D721Med (cell line): ENCODE results near the gene CPPED1.

ENCODE experiments used
- DNase-seq: peaks from one replicate; pipeline ENCODE4 v3.0.0; 2011; ENCODE audit warnings: low spot score; ENCODE audit not compliant: insufficient read length
- FAIRE-seq: peaks from 2 replicates; lab custom pipeline; 2011; peaks lifted over from hg19 to GRCh38; lab: Jason Lieb, UNC
- TF ChIP-seq, protein P1 (sequence below): IDR thresholded peaks from 2 replicates; pipeline ENCODE4 v1.5.1; 2012; ENCODE audit warnings: mild to moderate bottlenecking, control low read depth; ENCODE audit not compliant: insufficient read depth; ENCODE audit errors: missing control alignments

Gene CPPED1, protein sequence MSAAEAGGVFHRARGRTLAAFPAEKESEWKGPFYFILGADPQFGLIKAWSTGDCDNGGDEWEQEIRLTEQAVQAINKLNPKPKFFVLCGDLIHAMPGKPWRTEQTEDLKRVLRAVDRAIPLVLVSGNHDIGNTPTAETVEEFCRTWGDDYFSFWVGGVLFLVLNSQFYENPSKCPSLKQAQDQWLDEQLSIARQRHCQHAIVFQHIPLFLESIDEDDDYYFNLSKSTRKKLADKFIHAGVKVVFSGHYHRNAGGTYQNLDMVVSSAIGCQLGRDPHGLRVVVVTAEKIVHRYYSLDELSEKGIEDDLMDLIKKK

DNA sequence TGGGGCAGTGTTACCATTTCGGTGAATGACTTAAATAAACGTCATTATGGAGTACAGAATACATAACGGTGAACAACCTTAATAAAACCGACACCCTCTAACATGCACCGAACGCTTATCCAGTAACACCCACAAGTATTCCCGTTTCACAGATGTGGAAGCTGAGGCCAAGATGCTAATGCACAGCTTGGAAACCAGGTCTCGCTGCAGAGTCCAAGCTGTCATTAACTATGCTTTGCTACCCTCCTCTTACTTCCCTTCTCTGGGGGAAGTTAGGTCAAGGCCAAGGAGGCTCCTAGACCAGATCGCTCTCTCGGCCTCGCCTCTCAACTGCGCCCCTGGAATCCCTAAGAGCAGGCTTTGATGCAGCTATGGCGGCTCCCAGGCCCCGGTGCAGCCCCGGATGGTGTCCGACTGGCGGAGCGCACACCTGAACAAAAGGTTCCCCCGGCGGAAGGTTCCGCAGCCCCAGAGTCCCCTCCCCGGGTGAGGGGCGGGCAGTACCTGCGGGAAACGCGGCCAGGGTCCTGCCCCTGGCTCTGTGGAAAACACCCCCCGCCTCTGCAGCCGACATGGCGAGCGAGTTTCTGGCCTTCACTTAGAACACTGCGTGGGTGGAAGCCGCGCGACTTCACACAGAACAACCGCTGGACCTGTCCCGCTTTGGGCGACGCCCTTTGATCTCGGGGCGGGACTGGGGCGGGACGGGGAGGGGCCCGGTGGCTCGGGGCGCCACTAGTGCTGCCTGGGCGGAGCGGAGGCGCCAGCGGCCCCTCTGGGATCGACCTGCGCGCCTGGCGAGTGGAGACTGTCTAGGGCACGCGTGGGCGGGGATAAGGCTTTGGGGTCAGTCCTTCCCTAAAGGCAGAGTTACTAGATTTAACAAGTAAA is at the start of gene CPPED1:
TSS of gene CPPED1 (minus strand) at position 685 of the 891 bp plus-strand sequence. CDS start at position 574, 111 bp downstream.
- DNase-seq (peak; percentile 87), FAIRE-seq (no peak)
- TF ChIP-seq, protein P1, sequence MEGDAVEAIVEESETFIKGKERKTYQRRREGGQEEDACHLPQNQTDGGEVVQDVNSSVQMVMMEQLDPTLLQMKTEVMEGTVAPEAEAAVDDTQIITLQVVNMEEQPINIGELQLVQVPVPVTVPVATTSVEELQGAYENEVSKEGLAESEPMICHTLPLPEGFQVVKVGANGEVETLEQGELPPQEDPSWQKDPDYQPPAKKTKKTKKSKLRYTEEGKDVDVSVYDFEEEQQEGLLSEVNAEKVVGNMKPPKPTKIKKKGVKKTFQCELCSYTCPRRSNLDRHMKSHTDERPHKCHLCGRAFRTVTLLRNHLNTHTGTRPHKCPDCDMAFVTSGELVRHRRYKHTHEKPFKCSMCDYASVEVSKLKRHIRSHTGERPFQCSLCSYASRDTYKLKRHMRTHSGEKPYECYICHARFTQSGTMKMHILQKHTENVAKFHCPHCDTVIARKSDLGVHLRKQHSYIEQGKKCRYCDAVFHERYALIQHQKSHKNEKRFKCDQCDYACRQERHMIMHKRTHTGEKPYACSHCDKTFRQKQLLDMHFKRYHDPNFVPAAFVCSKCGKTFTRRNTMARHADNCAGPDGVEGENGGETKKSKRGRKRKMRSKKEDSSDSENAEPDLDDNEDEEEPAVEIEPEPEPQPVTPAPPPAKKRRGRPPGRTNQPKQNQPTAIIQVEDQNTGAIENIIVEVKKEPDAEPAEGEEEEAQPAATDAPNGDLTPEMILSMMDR = no peak

DNA sequence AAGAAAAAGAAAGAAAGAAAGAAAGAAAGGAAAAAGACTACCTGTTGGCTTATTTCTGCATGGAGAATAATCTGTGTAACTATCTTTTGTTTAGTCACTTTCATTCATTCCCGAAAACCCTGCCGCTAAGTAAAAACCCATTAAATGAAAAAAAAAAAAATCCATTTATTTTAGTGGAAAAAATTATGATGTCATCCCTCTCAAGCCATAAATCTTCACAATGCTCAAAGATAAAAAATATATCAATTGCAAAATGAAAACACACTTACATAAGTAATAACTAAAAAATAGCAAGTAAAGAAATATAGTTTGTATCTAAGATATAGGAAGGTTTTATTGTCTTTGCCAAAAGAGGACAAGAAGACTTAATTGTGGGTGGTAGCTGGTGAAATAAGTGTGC is 46.5 kb upstream of the CPPED1 start:
- no peak for FAIRE-seq
- DNase-seq = no peak
- TF ChIP-seq, protein P1 = no peak

DNA sequence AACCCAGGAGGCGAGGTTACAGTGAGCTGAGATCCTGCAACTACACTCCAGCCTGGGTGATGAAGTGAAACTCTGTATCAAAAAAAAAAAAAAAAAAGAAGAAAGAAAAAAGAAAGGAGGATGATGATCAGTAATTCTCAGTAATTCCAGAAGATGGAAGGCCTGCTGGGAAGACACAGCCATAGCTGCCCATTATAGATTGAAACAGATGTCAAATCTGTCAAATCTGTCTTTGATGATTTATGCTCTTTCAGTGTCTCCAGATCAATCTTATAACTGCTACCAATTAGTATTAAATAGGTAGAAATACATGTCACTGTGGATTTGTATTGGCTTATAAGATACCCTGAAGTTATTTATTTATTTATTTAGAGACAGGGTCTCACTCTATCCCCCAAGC is 42.9 kb upstream of the CPPED1 start:
- TF ChIP-seq, protein P1 = no peak
- FAIRE-seq (no peak), DNase-seq (no peak)

DNA sequence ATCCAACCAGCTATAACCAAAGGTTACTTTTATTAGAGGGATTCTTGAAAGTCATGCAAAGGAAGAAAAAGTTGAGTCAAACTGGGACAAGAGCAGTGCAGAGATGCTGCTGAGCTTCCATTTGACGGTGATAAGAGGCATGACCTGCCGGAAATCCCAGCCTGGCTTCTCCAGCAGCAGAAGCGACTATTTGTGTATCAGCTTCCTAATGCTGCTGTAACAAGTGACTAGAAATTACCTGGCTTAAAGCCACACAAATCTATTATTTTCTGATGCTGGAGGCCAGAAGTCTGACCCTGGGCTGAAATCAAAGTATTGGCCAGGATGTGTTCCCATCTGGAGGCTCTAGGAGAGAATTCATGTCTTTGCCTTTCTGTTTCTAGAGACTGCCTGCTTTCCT is 41.6 kb upstream of the CPPED1 start:
- TF ChIP-seq, protein P1 = no peak
- FAIRE-seq (no peak), DNase-seq (no peak)

DNA sequence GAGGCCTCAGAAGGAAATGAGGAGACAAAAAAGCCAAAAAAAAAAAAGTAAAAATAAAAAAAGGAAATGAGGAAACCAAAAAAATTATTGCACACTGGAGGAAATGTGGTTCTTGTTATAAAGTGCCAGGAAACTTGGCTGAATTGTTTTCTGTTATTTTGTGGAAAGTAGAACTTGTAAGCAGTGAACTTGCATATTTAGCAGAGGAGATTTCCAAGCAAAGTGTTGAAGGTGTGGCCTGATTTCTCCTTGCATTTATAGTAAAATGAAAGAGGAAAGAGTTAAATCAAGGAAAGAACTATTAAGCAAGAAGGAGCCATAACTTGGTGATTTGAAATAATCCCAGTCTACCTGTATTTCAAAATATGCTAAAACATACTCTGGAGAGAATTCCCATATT is 34.1 kb upstream of the CPPED1 start:
- FAIRE-seq = no peak
- DNase-seq = no peak
- TF ChIP-seq, protein P1 = no peak

DNA sequence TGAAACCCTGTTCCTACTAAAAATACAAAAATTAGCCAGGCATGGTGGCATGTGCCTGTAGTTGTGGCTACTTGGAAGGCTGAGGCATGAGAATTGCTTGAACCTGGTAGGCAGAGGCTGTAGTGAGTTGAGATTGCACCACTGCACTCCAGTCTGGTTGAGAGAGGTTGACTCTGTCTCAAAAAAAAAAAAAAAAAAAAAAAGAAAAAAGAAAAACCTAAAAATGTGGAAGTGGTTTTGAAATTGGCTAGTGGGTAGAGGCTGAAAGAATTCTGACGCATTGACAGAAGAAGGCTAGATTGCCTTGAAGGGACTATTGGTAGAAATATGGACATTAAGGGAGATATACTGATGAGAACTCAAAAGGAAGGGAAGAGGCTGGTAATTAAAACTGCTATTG is 33.6 kb upstream of the CPPED1 start:
- FAIRE-seq (no peak), DNase-seq (no peak)
- TF ChIP-seq, protein P1 = no peak

DNA sequence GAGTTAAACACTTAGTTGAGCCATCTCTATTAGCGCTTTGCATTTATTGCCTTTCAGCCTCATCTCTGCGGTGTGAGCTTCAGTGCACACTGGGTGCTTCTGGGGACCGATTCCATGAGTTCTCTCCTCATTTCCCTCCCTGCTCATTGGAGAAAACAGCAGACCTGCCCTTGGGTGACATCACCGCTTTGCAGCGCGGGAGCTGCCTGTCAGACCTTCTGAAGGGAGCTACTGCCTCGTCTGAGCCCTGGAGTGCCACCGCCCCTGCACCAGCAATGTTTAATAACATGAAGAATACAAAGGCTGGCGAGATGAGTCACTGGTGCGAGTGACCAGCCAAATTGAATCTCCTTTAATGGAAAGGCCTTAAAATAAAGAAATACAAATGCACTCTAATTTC is 30.2 kb upstream of the CPPED1 start:
- FAIRE-seq = no peak
- TF ChIP-seq, protein P1 = no peak
- DNase-seq = no peak
